ENCODE results near the gene SLC31A1.

Gene SLC31A1

DNA sequence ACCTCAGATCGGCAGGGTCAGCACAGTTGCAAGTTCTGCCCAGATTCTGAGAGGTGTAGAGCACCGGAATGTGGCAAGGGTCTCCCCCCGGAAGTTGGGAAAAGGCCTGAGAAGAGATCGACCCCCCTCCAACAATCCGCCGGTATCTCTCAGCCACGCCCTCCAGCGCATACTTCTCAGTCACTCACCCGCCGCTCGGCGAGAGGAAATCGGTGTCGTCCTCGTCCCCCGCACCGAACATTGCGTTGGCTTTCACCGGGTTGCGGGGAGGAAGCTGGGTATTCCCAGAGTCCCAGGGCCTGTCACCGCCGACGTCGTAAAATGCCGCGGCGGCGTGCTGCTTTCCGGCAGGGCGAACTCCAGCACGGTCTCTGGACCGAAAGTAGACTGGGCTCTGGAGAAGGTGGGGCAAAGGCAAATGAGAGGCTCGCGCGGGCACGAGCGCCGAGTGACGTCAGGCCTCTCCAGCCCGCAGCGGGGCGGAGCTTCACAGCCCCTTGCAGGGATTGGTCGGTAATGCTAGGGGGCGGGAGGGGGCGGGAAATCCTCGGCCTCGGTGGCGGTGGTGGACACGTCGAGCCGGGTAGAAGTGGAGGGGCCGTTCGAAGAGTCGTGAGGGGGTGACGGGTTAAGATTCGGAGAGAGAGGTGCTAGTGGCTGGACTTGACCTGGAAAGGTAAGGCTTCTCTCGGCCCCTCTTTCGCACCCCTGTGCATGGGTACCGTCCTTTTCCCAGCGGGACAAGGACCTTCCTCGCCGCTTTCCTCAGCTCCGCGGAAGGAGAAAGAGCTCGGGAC lies at the start of gene SLC31A1, which contains the start of gene FKBP15:
SLC31A1 (plus strand) TSS at position 542 of the 797 bp plus-strand sequence. CDS start 34,605 bp downstream, outside the sequence.
FKBP15 (minus strand) TSS at position 275 of the 797 bp plus-strand sequence; CDS start at position 241, 34 bp downstream.
- peak; percentile 88 for DNase-seq

- DNase-seq, result no peak
These were observed 48.0 kb upstream of the SLC31A1 start for GRCh38 chr9:113173341-113173740.

DNA sequence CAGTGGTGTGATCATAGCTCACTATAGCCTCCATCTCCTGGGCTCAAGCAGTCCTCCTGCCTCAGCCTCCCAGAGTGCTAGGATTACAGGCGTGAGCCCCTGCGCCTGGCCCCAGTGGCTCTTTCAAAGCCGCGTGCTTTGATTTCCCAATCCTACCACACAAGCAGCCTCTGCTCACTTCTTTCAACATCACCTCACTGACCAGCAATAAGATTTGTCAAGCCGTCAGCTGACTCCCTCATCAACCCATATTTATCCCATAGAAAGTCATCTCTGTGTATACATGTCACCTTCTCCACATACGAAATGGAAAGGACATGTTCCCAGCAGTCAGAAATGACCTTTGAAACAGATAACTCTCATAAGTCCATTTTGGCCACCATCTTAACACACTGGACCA lies 44.5 kb upstream of the SLC31A1 start:
- no peak for DNase-seq

DNA sequence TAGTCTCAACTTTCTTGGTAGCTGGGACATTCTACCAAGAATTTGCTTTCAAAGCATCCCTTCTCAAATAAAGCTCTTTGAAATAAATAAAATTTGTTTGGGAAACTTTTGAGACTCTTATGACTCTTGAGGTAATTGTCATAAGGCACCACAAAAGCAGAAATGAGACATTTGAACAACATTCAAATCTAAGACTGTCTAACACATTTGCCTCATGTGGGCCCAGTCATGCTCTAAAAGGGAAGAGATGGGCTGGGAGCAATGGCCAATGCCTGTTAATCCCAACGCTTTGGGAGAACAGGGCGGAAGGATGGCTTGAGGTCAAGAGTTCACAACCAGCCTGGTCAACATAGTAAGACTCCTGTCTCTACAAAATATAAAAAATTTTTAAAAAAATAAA lies 44.1 kb upstream of the SLC31A1 start:
- no peak for DNase-seq

GRCh38 chr9:113178087-113178486 lies 43.3 kb upstream of the SLC31A1 start:
- no peak for DNase-seq

DNA sequence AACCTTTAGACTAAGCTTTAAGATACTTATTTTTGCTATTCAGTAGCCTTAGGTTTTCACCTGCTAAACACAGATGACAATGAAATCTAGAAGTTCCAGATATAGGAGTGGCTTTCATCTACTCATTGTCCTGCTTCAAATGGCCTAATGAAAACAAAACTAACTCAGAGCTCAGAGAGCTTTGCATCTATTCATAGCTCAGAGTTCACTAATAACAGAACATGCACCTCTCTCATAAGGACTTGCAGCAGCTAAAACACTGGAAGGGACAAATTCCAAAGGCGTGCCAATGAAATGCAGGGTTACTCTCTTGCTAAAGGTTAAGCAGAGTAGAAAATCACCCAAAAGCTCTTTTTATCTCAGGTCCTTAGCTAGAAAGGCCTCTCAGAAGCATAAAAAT lies 41.5 kb upstream of the SLC31A1 start:
- no peak for DNase-seq

DNA sequence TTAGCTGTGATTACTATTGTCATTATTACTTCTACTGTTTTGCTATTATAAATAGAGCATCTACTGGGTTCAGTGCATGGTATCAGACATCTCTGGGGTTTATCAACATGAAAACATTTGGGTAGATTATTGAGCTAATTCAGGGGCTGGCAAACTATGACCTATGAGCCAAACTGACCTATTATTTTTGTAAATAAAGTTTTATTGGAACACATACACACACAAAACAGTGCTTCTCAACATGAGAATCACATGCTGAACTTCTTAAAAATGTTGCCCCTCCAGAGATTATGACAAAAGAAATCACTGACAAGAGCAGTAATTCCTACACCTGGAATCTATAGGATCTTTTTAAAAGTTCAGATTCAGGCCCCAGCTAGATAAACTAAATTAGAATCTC lies 40.2 kb upstream of the SLC31A1 start:
- no peak for DNase-seq

DNA sequence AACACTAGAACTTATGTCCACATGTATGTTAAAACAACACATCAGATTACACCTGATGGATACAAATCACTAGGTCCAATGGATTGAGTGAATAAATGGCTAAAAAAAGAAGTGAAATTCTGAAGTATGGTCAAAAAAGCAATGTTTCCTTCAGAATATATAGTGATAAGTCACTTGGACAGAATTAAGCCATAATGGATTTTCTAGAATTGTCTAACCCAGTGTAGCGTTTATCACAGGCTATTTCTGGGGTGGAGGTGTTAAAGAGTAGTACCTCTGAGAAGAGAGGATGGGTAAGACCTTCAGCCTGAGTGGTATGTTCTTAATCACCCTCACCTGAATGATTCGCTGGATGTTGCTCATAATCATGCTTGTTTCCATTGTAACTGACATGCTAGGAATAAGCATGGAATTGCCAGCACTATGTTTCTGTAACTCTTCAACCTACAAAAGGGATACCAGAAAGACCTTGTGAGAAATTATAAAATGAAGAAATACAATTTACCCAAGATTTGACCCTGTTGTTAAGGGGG lies 37.3 kb upstream of the SLC31A1 start:
- DNase-seq, result no peak

DNA sequence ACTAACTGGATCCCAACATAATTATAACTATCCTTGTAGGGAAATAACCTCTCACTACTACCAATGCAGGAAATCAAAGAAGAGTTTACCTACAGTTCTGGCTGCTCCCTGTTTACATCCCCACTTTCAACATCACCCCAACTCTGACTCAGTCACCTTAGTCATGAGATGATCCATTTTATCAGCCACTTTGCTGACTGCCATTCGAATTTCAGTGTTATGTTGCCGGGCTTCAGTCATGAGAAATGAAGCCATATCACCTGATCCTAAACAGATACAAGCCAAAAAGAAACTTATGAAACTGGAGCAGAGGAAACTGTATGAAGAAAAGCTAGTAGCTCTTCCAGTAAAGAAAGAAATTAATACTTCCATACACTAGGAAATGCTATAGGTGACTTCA lies 36.8 kb upstream of the SLC31A1 start:
- no peak for DNase-seq

GRCh38 chr9:113185271-113185670 lies 36.1 kb upstream of the SLC31A1 start:
- no peak for DNase-seq

DNA sequence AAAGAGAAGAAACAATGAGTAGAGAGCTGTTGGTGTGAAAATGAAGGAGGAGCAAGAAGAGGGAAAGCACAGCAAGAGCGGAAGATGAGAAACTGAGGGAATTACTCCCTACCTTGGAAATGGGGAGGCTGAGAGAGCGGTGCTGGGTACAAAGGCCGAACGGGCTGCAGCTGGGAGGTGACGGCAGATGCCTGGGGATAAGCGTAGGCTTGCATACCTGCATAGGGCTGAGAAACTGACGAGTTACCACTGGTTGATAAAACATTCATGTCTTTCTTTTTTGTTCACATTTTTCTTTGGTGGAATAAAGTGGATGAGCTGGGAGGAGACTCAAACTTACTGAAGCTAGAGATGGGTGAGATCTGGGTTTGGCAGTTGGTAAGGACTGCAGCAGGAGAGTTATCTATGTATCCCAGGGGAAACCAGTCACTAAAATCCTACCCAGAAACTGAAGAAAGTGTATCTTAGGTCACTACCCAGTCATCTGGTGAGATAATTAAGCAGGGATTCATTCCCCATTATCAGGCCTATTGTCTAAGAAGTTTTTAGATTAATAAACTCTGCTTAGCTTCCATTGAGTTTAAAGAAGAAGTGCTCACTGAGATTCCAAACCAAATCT lies 35.1 kb upstream of the SLC31A1 start:
- DNase-seq, result no peak

- no peak for DNase-seq
These were observed 33.3 kb upstream of the SLC31A1 start for GRCh38 chr9:113187929-113188595.

DNA sequence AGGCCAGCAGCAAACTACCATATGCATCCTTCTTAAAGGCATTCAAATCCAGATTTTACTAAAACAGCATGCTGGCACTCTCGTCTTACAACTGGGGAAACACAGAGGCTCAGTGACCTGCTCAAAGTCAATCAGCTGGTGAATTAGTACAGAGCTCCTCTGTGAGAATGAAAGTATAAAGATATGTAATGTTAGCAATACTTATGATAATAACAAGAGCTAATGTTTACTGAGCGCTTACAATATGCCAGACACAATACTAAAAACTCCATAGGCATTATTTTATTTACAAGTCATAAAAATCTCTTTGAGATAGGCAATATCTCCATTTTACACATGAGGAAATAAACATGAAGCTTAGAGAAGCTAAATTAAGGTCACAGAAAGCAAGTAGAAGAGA lies 28.9 kb upstream of the SLC31A1 start:
- DNase-seq, result no peak

DNA sequence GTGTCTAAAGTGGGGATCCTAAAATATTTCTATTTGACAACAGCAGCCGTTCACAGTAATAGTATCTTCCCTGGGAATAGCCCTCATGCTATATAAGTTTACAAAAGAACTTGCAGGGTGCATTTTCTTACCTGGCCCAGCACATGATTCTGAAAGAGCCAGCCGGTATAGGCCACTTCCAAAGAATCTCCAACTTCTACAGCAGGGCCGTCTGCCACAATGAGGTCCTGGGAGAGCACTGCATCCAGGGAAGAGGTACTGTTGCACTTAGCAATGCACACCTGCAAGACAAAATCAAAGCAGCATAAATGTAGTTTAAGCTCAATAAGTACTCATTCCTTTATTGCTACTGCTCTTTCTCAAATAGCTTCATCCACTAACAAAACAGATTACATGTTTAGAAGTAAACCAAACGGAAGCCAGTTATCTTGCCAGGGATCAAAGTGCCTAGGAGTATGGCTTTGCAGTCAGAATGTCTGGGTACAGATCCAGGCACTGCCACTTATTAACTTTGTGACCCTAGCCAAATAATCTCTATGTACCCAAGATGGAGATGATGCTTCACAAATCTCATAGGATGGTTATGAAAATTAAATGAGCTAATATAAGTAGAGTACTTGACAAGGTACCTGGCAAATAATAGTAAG lies 21.5 kb upstream of the SLC31A1 start:
- DNase-seq, result no peak

- DNase-seq, result no peak
These were observed 15.9 kb upstream of the SLC31A1 start for GRCh38 chr9:113205432-113205831.

DNA sequence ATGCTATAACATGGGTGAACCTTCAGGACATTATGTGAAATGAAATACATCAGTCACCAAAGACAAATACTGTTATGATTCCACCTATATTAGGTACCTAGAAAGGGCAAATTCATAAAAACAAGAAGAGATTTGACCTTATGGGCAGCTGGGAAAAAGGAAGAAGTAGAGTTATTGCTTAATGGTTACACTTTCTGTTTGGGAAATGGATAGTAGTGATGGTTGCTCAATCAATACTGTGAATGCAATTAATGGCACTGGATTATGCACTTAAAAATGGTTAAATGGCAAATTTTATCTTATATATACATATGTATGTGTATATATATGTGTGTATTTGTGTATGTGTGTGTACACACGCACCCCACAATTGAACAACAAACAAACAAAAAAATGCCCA lies 15.5 kb upstream of the SLC31A1 start:
- no peak for DNase-seq

DNA sequence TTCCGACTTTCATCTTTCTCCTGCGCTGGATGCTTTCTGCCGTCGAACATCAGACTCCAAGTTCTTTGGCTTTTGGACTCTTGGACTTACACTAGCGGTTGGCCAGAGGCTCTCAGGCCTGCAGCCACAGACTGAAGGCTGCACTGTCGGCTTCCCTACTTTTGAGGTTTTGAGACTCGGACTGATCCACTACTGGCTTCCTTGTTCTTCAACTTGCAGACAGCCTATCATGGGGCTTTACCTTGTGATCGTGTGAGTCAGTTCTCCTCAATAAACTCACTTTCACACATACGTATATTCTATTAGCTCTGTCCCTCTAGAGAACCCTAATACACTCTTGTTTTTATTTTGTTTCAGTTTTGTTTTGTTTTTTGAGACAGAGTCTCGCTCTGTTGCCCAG lies 10.5 kb upstream of the SLC31A1 start:
- no peak for DNase-seq

GRCh38 chr9:113215132-113215531 lies 6.2 kb upstream of the SLC31A1 start:
- no peak for DNase-seq

GRCh38 chr9:113216406-113216805 lies 4.9 kb upstream of the SLC31A1 start:
- DNase-seq, result no peak

DNA sequence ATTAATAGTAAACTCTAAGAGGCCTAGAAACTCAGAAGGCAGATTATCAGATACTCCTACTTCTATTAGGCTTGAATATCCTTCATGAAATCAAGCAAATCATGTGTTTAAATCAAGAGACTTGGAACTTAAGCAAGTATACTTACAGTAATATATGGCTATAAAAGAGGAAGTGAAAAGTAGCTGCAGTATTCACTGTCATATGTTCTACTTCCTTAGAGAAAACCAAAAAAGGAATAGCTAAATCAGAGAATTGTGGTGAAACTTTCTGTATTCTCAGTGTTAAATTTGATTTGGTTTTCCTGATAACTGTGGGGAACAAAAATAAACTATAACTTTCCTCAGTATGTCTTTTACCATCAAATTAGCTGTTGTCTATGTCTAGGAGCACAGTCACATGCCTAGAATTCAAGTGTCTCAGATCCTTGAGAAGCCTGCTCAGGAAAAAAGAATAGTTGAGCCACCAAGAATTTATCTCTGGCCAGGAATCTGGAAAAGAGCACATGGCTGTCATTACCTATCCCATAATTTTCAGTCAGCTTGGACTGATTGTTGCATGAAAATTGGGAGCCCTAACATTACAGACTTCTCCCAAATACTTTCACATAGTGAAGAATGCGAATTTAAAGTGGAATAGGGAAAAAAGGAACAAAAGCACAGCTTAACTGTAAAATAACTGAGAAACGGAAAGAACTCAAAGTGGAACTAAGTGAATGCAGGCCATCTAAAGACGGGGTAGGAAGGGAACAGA lies 2.0 kb upstream of the SLC31A1 start:
- no peak for DNase-seq

DNA sequence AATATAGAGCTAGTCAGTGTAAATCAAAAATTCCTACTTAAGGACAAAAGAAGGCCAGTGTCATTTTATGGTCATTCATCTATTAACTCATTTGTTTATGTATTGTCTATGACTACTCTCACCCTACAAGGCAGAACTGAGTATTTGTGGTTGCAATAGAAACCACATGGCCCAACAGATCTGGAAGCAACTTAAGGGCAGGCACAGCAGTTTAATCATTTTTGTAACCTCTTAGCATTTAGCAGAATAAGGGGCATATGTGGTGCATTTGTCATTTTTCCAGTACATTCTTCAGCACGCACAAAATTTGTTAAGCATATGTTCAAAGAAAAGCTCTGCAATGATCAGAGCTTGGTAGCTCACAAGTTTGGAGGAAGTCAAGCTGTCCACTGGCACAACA lies 1.4 kb upstream of the SLC31A1 start:
- no peak for DNase-seq

DNA sequence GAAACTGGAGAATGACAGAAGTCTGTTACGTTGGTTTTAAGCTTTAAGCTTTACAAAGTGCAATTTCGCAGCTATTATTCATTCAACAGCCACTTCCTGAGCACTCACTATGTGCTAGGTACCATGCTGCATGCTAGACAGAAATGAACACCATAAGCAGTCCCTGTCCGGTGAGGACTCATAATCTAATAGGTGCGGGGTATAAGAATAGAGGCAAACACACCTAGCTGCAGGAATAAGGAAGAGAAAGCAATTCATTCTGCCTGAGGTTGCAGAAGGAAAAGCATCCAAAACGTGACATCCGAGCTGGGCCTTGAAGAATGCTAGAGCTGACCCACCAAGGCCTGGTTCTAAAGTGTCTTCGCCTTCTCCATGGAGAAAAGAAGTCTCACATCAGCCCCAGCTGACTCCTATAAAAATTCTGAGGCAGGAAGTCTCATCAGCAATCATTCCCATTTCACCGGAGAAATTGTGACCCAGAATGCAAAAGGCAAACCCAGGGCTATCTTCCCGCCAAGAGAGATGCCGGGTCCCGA lies 809 bp upstream of the SLC31A1 start:
- DNase-seq, result no peak

Data from NCI-H1694 treated with DMSO at 0.1 percent for 48 hours (cell line).